NCI-H226 (cell line): ENCODE measurements around the gene C20orf144.
A peak's percentile ranks its signal among the peaks of the same experiment; 100 is the strongest.

Source experiments
- DNase-seq: peaks from one replicate; pipeline ENCODE4 v3.0.0-alpha.2; 2015

The C20orf144 gene

DNA sequence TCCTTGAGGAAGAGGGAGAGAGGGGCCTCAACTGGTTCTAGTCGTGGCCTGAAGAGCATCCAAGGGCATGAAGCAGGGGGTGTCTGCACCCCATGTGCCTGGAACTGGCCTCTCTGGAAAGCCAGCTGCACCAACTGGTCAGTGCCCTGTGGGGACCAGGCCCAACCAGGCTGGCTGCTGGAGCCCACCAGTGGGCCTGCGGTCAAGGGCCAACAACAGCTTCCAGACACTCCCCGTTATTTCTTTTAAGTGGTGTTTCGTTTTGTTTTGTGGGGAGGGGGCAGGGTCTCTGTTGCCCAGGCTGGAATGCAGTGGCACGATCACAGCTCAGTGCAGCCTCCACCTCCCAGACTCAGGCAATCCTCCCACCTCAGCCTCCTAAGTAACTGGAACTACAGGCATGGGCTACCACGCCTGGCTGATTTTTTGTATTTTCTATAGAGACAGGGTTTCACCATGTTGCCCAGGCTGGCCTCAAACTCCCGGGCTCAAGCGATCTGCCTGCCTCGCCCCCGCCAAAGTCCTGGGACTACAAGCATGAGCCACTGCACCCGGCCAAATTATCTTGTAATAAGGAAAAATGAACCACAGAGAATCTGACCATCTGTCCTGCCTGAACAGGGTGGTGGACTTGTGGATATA is 11.9 kb upstream of the C20orf144 start:
- DNase-seq: no peak

DNA sequence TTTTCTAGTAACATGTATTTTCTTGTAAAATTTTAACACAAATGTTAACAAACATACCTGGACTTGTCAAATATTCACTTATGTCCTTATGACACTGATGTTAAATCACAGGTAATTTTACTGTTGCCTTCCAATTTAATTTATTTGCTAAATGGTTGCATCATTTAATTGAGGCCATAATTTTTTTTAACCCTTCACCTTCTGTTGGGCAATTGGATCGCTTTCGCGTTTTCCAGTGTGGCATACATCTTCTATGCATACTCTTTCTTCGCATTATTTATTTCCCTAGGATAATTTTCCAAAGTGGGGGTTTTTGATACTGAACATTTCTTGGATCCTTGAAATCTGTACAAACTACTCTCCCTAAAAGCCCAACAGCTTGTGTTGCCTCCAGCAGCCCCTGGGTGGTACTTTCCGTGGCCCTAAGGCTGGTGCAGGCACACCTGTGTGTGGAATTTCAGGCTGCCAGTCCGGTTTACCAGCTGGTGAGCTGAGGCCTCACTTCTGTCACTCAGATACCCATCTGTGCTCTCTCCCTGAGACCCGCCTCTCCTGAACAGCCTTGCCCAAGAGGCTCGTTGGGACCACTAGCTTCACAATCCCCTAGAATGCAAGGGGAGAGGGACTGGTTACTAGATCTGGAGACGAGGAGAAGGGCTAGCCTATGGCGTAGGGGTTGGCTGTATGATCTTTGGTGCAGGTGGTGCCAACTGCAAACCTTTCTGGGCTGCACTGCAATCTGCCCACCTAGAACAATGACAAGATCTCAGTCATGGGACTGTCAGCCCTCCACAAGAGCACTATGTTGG is 11.2 kb upstream of the C20orf144 start:
- DNase-seq: no peak

- no peak for DNase-seq
Measured at GRCh38 chr20:33651562-33652048, 10.5 kb upstream of the C20orf144 start.

GRCh38 chr20:33653218-33653899 is 8.8 kb upstream of the C20orf144 start:
- DNase-seq: peak; percentile 29

DNA sequence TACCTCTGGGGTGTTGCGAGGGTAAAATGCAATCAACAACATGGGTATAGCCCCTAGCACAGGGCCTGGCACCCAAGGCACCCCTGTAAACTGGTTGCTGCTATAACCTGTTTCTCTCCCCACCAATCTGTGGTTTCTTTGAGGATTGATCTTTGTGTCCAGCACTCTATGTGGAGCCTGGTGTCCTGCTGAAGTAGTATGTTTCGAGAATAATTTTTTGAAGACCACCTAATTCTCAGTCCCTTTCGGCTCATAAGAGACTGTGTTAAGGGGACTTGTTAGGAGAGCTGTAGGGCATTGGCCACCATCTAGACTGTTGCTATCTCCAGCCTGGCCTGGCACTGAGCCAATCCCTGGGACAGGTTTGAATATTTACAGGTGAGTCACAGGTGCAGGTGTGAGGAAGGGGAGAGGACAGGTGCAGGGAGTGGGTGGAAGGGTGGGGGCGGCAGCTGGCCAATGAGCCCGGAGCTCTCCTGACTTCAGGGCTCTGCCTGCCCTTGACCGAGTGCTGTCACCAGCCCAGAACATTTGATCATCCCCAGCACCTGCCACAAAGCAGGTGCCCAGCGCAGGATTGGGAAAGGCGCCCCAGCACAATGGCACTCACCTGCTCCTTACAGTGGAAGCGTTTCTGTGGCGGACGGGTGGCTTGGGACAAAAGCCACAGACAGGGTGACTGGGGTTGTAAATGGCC is 8.1 kb upstream of the C20orf144 start:
- DNase-seq: no peak

DNA sequence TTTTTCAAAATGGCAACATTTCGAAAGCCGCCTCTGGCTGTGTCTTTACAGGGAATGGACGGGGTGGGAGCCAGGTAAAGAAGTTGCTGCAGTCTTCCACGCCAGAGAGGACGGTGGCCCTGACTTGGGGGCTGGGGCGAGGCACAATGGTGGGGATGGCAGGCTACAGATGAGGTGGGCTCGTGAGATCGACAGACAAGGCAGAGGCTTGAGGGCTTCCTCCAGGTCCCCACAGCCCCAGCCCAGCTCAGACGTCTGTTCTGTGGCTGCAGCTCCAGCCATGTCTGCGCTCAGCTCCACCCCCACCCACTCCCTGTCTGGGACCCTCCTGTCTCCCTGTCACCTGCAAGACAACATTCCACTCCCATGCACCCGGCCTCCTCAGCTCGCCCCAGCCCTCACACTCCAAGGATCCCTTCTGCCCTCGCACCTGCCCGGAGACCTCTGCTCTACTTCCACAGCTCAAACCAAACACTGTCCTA is 7.4 kb upstream of the C20orf144 start:
- no peak for DNase-seq

DNA sequence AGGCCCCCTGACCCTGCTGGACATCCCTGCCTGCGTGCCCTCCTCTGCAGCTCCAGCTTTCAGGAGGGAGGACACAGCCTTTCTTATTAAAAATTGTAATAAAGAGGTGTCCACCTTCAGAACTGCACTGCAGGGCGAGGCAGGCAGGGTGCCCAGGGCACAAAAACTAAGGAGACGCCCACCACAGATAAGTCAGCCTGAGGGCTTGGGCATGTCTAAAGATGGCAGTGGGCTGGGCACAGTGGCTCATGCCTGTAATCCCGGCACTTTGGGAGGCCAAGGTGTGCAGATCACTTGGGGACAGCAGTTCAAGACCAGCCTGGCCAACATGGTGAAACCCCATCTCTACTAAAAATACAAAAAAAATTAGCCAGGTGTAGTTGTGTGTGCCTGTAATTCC is 7.0 kb upstream of the C20orf144 start:
- no peak for DNase-seq

GRCh38 chr20:33656010-33656782 is 5.9 kb upstream of the C20orf144 start:
- no peak for DNase-seq

DNA sequence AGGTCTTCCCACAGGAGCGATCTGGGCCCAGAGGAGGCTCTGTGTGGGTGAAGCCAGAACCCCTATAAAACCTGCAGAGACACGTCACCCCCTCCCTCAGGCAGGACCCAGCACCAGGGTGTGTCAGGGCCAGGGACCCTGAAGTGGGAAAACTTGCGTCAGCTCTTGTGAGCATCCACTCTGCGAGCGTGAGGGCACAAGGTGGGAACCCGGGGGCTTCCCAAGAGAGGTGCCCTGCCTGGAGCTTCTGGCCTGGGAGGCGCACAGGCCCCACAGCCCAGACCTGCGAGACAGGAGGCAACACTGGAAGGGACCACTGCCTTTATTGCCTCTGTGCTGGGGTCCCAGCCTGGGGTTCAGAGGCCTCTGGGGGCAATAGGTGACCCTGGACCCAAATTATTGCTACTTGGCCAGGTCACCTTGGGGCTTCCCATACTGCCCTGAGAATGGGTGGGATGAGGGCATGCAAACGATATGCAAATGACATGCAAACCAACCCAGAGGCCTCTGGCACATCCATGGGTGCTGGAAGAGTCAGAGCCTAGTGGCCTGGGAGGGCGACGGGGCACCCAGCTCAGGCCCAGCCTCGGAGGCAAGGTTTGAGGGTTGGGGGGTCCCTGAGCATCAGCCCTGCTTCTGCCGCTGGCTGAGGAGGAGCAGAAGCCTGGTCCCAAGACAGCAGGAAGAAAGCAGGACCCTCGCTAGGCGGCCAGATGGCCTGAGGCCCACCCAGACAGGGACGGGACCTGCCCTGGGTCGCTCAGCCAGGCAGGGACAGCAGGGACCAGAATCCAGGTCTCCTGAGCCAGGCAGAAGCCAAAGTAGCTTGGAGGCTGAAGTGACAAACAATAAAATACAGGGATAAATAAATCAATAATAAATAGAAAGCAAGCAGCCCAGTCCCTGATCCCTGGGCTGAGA is 5.1 kb upstream of the C20orf144 start:
- no peak for DNase-seq

- DNase-seq: no peak
Measured at GRCh38 chr20:33657704-33658095, 4.4 kb upstream of the C20orf144 start.

- no peak for DNase-seq
Measured at GRCh38 chr20:33658510-33658909, 3.6 kb upstream of the C20orf144 start.

- DNase-seq: no peak
Measured at GRCh38 chr20:33658929-33659328, 3.2 kb upstream of the C20orf144 start.

- no peak for DNase-seq
Measured at GRCh38 chr20:33659341-33660034, 2.6 kb upstream of the C20orf144 start.

DNA sequence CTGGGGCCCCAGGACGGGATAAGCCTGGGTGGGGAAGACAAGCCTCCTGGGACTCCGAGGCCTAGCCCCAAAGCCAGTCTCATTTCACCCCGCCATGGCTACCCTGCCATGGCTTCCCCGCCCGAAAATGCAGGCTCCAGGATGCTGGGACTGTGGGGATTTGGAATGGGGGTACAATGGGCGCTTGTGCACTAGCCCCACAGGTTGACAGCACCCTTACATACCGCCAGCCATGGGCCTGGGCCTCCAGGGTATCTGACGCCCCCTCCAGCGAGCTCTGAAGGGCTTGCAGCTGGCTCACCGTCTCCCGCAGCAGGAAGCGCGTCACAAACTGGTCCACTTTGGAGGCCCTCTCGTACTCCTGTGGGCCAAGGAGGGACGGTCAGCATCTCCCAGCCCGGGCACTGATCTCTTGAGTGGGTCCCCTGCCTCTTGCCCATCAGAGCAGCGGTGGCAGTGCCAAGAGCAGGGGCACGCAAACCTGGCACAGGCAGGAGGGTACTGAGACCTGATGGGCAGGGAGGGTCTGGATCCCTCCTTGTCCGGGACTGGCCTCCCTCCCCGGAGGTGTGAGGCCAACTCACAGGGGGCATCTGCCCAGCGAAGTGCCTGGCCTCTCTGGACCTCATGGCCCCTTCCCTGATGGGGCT is 2.0 kb upstream of the C20orf144 start:
- no peak for DNase-seq

GRCh38 chr20:33660685-33661058 is 1.5 kb upstream of the C20orf144 start:
- DNase-seq: no peak

GRCh38 chr20:33663161-33664084 is 1.3 kb downstream of the C20orf144 start:
- DNase-seq: peak; percentile 71

- no peak for DNase-seq
Measured at GRCh38 chr20:33664085-33664761, 2.1 kb downstream of the C20orf144 start.

DNA sequence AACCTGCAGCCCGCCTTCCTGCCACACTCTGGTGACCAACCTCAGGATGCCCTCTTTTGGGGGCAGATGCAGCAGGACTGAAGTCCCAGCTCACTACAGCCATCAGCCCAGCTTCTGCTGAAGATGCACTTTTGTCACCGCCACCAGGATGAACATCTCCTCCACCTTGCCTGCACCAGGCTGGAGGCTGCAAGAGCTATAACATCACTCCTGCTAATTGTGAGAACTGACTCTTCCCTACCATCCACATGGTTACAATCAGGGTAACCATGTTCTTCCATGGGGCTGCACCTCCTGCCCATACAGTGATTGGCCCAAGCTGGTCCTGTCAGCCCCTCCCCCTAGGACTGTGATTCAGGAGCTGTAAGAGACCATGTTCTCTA is 2.6 kb downstream of the C20orf144 start:
- no peak for DNase-seq
